Upper lobe of left lung (tissue), 6 donors: ENCODE data around the gene ZNF93. TPM values are rescaled to one million over a fixed set of nuclear protein-coding genes. Genes with fewer than 3 reads are reported as not detected.

Experiments used
- ATAC-seq, 2 donors: fragments of 200-7000 bp; cut with Tn5 transposase; one replicate each; pipeline ENCODE4 v1.9.1; 2022; ENCODE audit warnings: mild to moderate bottlenecking in 2 of 2, moderate library complexity in 2 of 2; ENCODE audit not compliant: low FRiP score in 2 of 2
- DNase-seq, 2 donors: peaks; one replicate each; pipeline ENCODE4 v3.0.0-alpha.2; 2019 to 2020
- H3K27ac ChIP-seq, 4 donors: fragments of 200-600 bp; sonication (generic); one replicate each; pipeline ENCODE4 v1.5.1; 2016 to 2019
- H3K27me3 ChIP-seq, 4 donors: fragments of 200-600 bp; sonication (generic); one replicate each; pipeline ENCODE4 v1.5.1; 2017 to 2019
- H3K36me3 ChIP-seq, 4 donors: fragments of 200-600 bp; sonication (generic); one replicate each; pipeline ENCODE4 v1.5.1; 2016 to 2019
- H3K4me1 ChIP-seq, 4 donors: fragments of 200-600 bp; sonication (generic); one replicate each; pipeline ENCODE4 v1.5.1; 2018 to 2019
- H3K4me3 ChIP-seq, 4 donors: fragments of 200-600 bp; sonication (generic); one replicate each; pipeline ENCODE4 v1.5.1; 2017 to 2019; ENCODE audit warnings: mild to moderate bottlenecking in 2 of 4, moderate library complexity in 1 of 4
- H3K9me3 ChIP-seq, 4 donors: fragments of 200-600 bp; sonication (generic); one replicate each; pipeline ENCODE4 v1.5.1; 2018 to 2019
- CTCF ChIP-seq, 6 experiments: fragments of 450-650 bp in 4 of 6; fragments of 200-600 bp in 2 of 6; sonication (generic) in 2 of 6; IDR thresholded peaks; one replicate each; pipeline ENCODE4 v1.5.1; 2016 to 2019; ENCODE audit warnings: antibody characterized with exemption in 6 of 6
- EP300 ChIP-seq, 4 donors: sonication (generic); formaldehyde crosslinking; IDR thresholded peaks; one replicate each; pipeline ENCODE4 v1.5.1; 2017; ENCODE audit warnings: antibody characterized with exemption in 4 of 4, control low read depth in 2 of 4
- POLR2A ChIP-seq, 4 donors: fragments of 450-650 bp; IDR thresholded peaks; one replicate each; pipeline ENCODE4 v1.5.1; 2016 to 2017; ENCODE audit warnings: antibody characterized with exemption in 4 of 4, mild to moderate bottlenecking in 2 of 4
- POLR2AphosphoS5 ChIP-seq, 2 donors: sonication (generic); formaldehyde crosslinking; IDR thresholded peaks; one replicate each; pipeline ENCODE4 v1.5.1; 2017; ENCODE audit warnings: antibody characterized with exemption in 2 of 2
- WGBS, 2 donors: methylation state at CpG; one replicate each; pipeline ENCODE4 v1.1.5; 2017 to 2018; 5-methylcytosine and 5-hydroxymethylcytosine counted together
- total RNA-seq, 6 donors: library from RNA; depleted of rRNA in 4 of 6; stranded (reverse); fragments of >200 nt in 4 of 6; gene quantifications; one replicate each; pipeline versions ENCODE4 v1.1.0 to v1.2.1, GENCODE V29; 2016 to 2021
- donor health status: DM: no; HTN: no; CAD: no; lungs with moderate emphysema.
- donor health status: DM: no; HTN: yes; CAD: no; lungs with severe emphysema.

ZNF93 gene
- total RNA-seq, 6 donors from 2014 or later: 2.9 to 7.3 (median 3.9) TPM

- TF ChIP-seq CTCF (IDR thresholded peaks at IDR 0.05): no peak
- Histone ChIP-seq H3K9me3 (peaks cover 17 to 70% (median 54%) of the 10 kb centered on the region in 4 donors), H3K4me1 (no peaks in the 10 kb centered on the region), H3K27ac (no peak overlapping the region), H3K36me3 (peaks cover 0 to 10% (median 6%) of the 10 kb centered on the region in 4 donors), H3K4me3 (no peak overlapping the region), H3K27me3 (no peaks in the 10 kb centered on the region)
- 100% methylated on average over 2 of the region's 2 CpGs for WGBS, 2 donors
- ATAC-seq (no peak), DNase-seq (no peak)
Observed at GRCh38 chr19:19937403-19937802, 36.7 kb downstream of the ZNF93 start.

GRCh38 chr19:19938449-19938848 lies 37.7 kb downstream of the ZNF93 start:
- TF ChIP-seq POLR2AphosphoS5 (IDR thresholded peaks at IDR 0.05) (no peak), EP300 (IDR thresholded peaks at IDR 0.05) (no peak), POLR2A (IDR thresholded peaks at IDR 0.05) (no peak), CTCF (IDR thresholded peaks at IDR 0.05) (no peak)
- H3K36me3 ChIP-seq: peaks cover 0 to 6% (median 3%) of the 10 kb centered on the region in 4 donors
- H3K27me3 ChIP-seq: no peaks in the 10 kb centered on the region
- H3K4me1 ChIP-seq: no peaks in the 10 kb centered on the region
- H3K9me3 ChIP-seq: peaks cover 12 to 59% (median 46%) of the 10 kb centered on the region in 4 donors
- DNase-seq (no peak), ATAC-seq (no peak)
- no peak overlapping the region for H3K27ac ChIP-seq
- WGBS, 2 donors: 30 to 40% methylated on average over 2 of the region's 2 CpGs
- H3K4me3 ChIP-seq: no peak overlapping the region

- Histone ChIP-seq H3K4me3 (no peak overlapping the region), H3K4me1 (no peaks in the 10 kb centered on the region), H3K27me3 (no peaks in the 10 kb centered on the region), H3K36me3 (no peaks in the 10 kb centered on the region), H3K27ac (no peak overlapping the region), H3K9me3 (peaks cover 0 to 14% (median 8%) of the 10 kb centered on the region in 4 donors)
- 86 to 92% methylated on average over 8 of the region's 8 CpGs for WGBS, 2 donors
- TF ChIP-seq POLR2A (IDR thresholded peaks at IDR 0.05) (no peak), POLR2AphosphoS5 (IDR thresholded peaks at IDR 0.05) (no peak), EP300 (IDR thresholded peaks at IDR 0.05) (no peak), CTCF (IDR thresholded peaks at IDR 0.05) (no peak)
- ATAC-seq (no peak), DNase-seq (no peak)
Observed at GRCh38 chr19:19943848-19944582, 43.3 kb downstream of the ZNF93 start.

- DNase-seq (no peak), ATAC-seq (no peak)
- H3K27ac ChIP-seq: no peak overlapping the region
- H3K27me3 ChIP-seq: no peaks in the 10 kb centered on the region
- H3K4me1 ChIP-seq: no peaks in the 10 kb centered on the region
- H3K9me3 ChIP-seq: peaks cover 0 to 12% (median 4%) of the 10 kb centered on the region in 4 donors
- no peak for TF ChIP-seq EP300 (IDR thresholded peaks at IDR 0.05)
- no peak for TF ChIP-seq CTCF (IDR thresholded peaks at IDR 0.05)
- no peak for TF ChIP-seq POLR2A (IDR thresholded peaks at IDR 0.05)
- TF ChIP-seq POLR2AphosphoS5 (IDR thresholded peaks at IDR 0.05): no peak
- H3K4me3 ChIP-seq: no peak overlapping the region
- 85 to 97% methylated on average over 3 of the region's 3 CpGs for WGBS, 2 donors
- no peaks in the 10 kb centered on the region for H3K36me3 ChIP-seq
Observed at GRCh38 chr19:19944583-19944880, 43.8 kb downstream of the ZNF93 start.

- H3K9me3 ChIP-seq: peaks cover 0 to 11% (median 3%) of the 10 kb centered on the region in 4 donors
- no peak overlapping the region for H3K4me3 ChIP-seq
- DNase-seq (no peak), ATAC-seq (no peak)
- no peaks in the 10 kb centered on the region for H3K27me3 ChIP-seq
- no peak overlapping the region for H3K27ac ChIP-seq
- H3K36me3 ChIP-seq: no peaks in the 10 kb centered on the region
- 88 to 90% methylated on average over 4 of the region's 4 CpGs for WGBS, 2 donors
- TF ChIP-seq CTCF (IDR thresholded peaks at IDR 0.05): no peak
- no peak for TF ChIP-seq POLR2A (IDR thresholded peaks at IDR 0.05)
- TF ChIP-seq EP300 (IDR thresholded peaks at IDR 0.05): no peak
- no peak for TF ChIP-seq POLR2AphosphoS5 (IDR thresholded peaks at IDR 0.05)
- no peaks in the 10 kb centered on the region for H3K4me1 ChIP-seq
Observed at GRCh38 chr19:19946226-19946625, 45.5 kb downstream of the ZNF93 start.
